AG04449 (cell line): ENCODE results near the gene ETS1.

ENCODE experiments used
- CTCF ChIA-PET: fragments of 350-600 bp; formaldehyde crosslinking; extraction: SDS; loops from one replicate; lab custom pipeline; 2021; ENCODE audit warnings: antibody characterized with exemption; lab: Yijun Ruan, JAX
- POLR2A ChIA-PET: fragments of 400-600, 350-600 bp; formaldehyde crosslinking; extraction: SDS; loops from one replicate; lab custom pipeline; 2020; ENCODE audit warnings: antibody characterized with exemption, inconsistent platforms; lab: Yijun Ruan, JAX
- DNase-seq: peaks from one replicate; pipeline ENCODE4 v3.0.0-alpha.2; 2010; ENCODE audit warnings: low read depth, low spot score
- H3K4me3 ChIP-seq: 2 replicates; pipeline ENCODE4 v1.5.1; 2011; ENCODE audit warnings: low read depth, mild to moderate bottlenecking, control low read depth, low read length
- TF ChIP-seq, protein P1 (sequence below): IDR thresholded peaks from one replicate; pipeline ENCODE4 v1.5.1; 2011; ENCODE audit warnings: mild to moderate bottlenecking, moderate library complexity, low read length, control low read depth, inconsistent platforms; ENCODE audit not compliant: insufficient read depth; ENCODE audit errors: missing control alignments

The ETS1 gene

DNA sequence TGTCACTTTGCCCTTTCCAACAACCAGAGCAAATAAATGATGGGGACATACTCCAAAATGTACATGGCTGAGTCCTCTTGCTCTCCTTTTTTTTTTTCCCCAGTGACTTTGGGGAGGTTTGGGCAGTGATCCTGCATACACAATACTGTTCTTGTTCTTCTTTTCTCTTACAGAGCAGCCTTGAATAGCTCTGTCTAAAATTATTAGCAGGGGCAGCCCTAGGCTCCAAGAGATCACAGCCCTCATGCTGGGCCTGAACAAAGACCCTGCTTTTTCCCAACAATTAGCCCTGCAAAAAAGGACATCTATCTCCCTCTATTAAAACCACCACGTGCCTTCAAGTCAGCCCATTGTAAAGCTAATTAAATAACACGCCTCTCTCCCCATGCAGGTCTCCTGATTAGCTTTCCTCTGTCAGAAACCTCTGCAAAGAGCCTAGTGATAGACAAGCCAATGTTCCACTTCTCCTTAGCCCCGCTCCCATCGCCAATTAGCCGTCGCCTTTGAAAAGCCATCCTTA is 54.7 kb downstream of the ETS1 start:
- POLR2A ChIA-PET = no interaction called here
- TF ChIP-seq, protein P1, sequence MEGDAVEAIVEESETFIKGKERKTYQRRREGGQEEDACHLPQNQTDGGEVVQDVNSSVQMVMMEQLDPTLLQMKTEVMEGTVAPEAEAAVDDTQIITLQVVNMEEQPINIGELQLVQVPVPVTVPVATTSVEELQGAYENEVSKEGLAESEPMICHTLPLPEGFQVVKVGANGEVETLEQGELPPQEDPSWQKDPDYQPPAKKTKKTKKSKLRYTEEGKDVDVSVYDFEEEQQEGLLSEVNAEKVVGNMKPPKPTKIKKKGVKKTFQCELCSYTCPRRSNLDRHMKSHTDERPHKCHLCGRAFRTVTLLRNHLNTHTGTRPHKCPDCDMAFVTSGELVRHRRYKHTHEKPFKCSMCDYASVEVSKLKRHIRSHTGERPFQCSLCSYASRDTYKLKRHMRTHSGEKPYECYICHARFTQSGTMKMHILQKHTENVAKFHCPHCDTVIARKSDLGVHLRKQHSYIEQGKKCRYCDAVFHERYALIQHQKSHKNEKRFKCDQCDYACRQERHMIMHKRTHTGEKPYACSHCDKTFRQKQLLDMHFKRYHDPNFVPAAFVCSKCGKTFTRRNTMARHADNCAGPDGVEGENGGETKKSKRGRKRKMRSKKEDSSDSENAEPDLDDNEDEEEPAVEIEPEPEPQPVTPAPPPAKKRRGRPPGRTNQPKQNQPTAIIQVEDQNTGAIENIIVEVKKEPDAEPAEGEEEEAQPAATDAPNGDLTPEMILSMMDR = no peak
- no peak for DNase-seq
- CTCF ChIA-PET = interaction anchor here (0.7 kb wide), 1 partner anchor 187 kb away, joined by 3 read pairs; no protein-coding TSS in a partner anchor
- no peak overlapping the region for H3K4me3 ChIP-seq

DNA sequence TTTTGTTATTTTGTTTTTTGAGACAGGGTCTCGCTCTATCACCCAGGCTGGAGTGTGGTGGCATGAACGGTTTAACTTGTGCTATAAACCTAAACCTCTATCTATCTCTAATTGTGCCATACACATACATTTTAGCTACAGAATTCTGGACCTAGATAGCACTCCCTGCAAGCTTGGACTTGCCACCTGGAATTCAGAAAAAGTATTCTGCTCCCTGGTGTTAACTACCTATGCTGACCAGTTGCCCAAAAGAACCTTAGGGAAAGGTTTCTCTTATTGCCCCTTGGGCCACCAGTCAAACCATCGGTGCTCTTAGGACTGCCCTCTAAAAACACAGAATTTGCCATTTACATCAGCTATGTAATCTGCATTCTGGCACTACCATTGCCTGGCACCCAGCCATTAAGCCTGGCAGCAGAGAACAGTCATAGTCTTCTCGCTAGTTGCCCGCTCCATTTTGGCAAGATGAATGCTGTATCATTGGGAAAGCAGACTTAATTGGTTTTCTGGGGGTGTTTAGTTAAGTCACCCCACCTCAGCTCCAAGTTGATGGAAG is 55.3 kb downstream of the ETS1 start:
- CTCF ChIA-PET = interaction anchor here (0.7 kb wide), 1 partner anchor 187 kb away, joined by 3 read pairs; no protein-coding TSS in a partner anchor
- POLR2A ChIA-PET = no interaction called here

DNA sequence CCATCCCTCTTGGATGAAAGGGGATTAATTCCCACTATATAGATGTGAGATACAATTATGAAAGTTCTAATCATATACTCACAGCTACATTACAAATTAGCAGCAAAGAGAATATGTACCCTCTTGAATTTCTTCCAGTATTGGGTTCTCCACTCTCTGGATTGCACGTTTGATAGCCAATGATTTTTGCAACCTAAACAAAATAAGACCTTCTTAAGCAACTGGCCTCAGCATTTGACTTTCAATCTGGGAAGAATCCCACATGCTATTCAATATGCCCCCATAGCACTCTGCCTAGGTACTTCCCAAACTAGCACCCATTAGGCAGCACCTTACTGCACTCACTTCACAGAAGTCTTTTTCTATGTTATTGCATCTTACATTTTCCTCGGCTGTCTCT is 55.8 kb downstream of the ETS1 start:
- DNase-seq = no peak
- TF ChIP-seq, protein P1 = no peak
- POLR2A ChIA-PET = no interaction called here
- CTCF ChIA-PET = interaction anchor here (0.6 to 1.7 kb wide), 2 partner anchors 12 to 99 kb away, joined by 3 to 9 read pairs; no protein-coding TSS in a partner anchor
- H3K4me3 ChIP-seq = no peak overlapping the region

More for the DNA sequence above, 55.3 kb downstream of the ETS1 start:
- H3K4me3 ChIP-seq = no peak overlapping the region
- no peak for DNase-seq
- TF ChIP-seq, protein P1 = no peak

DNA sequence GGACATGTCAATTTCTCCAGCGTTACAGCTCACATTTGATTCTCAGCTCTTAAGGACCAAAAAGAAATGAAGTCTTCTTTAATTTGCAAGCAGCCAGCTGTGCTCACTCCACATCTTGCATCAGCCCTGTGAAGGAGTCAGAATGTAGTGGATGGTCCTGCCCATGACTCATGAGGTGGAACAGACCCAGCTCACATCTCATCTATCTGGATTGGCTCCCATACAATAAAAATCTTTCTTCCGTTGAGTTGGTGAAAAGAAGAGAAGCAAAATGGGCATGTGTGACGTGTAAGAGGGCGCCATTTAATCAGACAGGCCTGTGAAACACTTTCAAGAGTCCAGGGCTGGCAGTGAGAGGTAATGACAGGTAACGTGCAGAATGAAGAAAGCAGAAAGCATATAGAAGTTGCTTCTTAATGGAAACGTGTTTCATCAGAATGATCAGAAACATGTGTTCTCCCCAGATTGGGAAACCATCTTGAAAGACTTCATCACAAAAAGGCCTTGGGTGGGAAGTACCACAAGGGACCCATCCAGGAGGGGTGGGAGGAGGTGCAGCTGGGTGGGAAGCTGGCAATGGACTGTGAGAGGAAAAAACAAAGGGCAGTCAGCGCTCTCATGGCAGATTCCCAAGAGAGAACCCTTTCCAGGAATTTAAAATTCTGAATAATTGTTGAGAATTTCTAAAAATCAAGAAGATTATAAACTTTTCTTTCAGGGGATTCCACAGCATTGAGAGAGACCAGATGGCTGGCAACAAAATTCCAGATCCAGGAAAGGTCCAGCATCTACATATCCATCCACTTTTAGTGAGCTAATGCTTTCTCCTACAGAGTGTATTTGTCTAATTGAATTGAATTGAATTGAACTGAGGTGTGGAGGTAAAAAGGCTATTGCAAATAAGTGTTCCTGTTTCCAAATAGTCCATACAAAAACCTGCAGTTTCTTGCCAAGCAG is 57.0 kb downstream of the ETS1 start:
- POLR2A ChIA-PET = interaction anchor here (0.7 to 1.1 kb wide), 2 partner anchors 25 to 28 kb away, joined by 3 read pairs; no protein-coding TSS in a partner anchor
- no peak overlapping the region for H3K4me3 ChIP-seq
- TF ChIP-seq, protein P1 = no peak
- DNase-seq = peak; percentile 84
- CTCF ChIA-PET = interaction anchor here (0.9 to 1.7 kb wide), 4 partner anchors 10 to 100 kb away, joined by 3 to 9 read pairs (median 4); no protein-coding TSS in a partner anchor

DNA sequence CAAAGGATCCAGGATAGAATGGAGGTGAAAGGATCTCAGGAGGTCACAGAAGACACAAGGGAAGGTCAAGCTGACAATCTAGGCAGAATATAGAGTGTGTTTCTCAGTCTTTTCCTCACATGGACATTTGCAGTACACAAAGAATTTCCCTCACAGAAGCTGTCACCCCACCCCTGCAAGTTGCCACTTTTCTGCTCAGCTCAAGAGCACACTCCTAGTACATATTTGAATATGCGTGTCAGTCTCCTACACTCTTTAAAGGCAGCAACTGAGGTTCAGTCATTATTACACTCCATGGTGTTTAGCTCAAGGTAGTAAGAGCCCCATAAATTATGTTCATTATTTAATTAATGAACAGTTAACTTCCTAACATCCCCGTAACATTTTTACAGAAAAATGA is 59.1 kb downstream of the ETS1 start:
- CTCF ChIA-PET = interaction anchor here (1.0 kb wide), 1 partner anchor 101 kb away, joined by 3 read pairs; no protein-coding TSS in a partner anchor
- POLR2A ChIA-PET = no interaction called here
- no peak for DNase-seq
- H3K4me3 ChIP-seq = no peak overlapping the region
- TF ChIP-seq, protein P1 = no peak

DNA sequence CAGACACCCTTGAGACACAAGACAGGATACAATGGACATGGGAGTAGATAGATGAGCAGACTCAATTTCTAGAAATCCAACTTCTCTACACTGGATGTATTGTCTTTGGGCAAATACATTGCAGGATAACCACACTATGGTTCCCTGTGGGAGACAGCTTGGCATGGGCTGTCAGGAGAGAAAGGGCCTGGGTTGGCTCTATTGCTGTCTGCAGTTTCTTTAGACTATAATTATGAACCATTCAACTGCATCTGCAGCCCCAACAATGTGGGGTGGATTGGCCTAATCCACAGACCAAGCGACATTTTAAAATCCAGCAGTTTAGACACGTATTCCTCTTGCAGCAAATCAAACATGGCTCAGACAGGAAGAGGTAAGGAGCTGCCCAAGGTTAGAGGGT is 60.3 kb downstream of the ETS1 start:
- TF ChIP-seq, protein P1 = no peak
- ChIA-PET CTCF (interaction anchor here (1.3 kb wide), 1 partner anchor 304 kb away, joined by 4 read pairs; no protein-coding TSS in a partner anchor), POLR2A (no interaction called here)
- no peak overlapping the region for H3K4me3 ChIP-seq
- no peak for DNase-seq
